Activated CD4-positive, alpha-beta T cell treated with anti-CD3 and anti-CD28 coated beads for 1 hour (primary cell): ENCODE data around the gene SCAF1.

Experiments
- DNase-seq: peaks from one replicate; pipeline ENCODE4 v3.0.0-alpha.2; 2020

Gene SCAF1

GRCh38 chr19:49686503-49687088 is 44.6 kb downstream of the SCAF1 start:
- DNase-seq: no peak

DNA sequence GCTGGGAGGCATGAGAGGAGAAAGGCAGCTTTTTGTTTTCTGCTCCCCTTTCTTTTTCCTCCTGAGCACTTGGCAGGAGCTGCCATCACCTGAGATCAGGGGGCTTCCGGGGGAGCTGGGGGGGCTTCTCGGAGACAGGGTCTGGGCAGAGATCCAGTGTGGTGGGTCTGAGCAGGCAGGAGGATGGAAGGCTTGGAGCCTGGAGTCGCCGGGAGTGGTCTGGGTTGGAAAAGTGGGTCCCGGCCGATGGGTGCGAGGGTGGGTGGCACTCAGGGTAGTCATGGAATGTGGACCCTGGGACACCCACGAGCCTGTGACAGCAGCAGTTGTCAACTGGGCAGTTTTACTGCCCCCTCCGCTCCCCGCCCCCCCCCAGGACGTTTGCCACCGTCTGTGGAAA is 45.1 kb downstream of the SCAF1 start:
- no peak for DNase-seq

DNA sequence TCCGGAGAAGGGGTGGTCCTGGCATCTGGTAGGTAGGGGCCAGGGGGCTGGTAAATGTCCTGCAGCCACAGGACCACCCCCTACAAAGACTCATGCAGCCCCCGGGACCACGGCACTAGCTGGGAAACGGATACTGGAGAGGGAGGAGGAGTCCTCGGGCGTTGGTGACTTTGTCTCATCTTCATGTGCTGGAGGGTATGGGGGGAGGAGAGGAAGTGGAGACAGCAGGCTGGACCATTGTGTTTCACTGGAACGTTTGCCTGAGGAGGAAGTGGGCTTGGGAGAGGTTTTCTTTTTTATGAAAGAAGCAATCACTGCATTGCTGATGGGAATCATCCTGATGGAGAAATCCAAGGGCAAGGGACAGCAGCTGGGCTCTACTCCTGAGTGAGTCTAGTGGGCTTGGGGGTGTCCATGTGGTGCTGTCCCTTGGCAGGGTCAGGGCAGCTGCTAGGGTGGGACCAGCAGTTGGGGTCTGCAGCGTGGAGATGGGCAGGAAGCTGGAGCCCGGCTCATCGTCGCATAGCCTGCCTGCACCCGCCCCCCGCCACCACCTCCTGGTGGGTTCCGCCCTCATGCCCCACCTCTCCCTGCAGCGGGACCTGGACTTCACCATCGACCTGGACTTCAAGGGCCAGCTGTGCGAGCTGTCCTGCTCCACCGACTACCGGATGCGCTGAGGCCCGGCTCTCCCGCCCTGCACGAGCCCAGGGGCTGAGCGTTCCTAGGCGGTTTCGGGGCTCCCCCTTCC is 45.7 kb downstream of the SCAF1 start:
- DNase-seq: no peak

DNA sequence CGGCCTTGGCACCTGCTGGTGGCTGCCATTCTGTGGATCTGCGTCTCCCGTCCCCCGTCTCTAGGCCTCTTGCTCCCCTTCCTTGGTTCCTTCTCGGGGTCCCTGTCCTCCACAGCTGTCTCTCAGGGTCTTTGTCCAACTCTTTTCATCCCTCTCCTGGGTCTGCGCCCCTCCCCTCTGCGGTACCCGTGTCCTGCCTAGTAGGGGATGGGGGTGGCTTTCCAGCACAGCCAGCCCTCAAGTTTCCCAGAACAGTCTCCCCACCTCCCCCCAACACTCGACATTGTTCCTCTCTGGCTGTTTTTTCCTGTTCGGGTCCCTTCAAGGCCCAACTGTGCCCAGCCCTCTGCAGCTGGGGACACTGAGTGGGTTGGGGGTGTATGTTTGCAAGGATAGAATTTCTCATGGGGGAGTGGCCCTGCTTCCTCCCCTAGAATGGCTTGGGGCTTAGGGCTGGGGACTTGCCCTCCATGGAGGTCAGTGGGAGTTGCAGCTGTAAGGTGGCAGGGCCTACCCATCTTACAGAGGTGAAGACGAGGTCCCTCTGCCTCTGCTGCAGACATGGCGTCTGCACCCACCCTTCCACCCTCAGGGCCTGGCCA is 46.6 kb downstream of the SCAF1 start:
- no peak for DNase-seq

GRCh38 chr19:49689133-49690078 is 47.4 kb downstream of the SCAF1 start, which contains the start of gene ADM5:
Gene ADM5 (plus strand): TSS chr19:49689594. CDS start chr19:49689838, 244 bp downstream.
- no peak for DNase-seq

- no peak for DNase-seq
These were observed 48.2 kb downstream of the SCAF1 start for GRCh38 chr19:49690079-49690655.

DNA sequence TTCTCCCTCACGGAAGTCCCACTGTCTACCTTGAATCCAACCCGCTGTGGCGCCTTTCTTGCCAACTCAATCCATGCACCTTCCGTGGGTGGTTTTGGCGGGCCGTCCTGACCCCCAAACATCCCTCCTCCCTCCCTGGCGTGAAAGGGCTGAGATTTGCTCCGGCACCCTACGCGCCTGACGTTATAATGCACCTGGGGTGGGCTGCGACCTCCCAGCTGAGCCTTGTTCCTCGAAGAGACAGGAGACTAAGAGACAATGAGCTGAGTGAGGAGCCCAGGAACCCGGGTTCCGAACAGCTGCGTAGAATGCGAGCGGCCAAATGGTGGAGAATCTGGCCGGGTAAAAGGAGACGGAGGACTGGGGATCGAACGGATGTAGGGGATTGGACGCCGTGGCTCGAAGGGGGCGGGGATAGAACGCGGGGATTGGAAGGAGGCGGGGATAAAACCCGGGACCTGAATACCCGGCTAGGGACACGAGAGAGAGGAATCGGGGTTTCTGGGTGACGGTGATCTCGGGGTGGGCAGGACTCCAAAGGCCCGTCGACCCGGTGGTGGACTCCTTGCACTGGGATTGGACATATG is 48.7 kb downstream of the SCAF1 start, which contains the start of gene CPT1C:
Gene CPT1C, plus strand, starts transcription at position 461 of the 587 bp plus-strand sequence. CDS start 1,137 bp downstream, outside the sequence.
- no peak for DNase-seq

DNA sequence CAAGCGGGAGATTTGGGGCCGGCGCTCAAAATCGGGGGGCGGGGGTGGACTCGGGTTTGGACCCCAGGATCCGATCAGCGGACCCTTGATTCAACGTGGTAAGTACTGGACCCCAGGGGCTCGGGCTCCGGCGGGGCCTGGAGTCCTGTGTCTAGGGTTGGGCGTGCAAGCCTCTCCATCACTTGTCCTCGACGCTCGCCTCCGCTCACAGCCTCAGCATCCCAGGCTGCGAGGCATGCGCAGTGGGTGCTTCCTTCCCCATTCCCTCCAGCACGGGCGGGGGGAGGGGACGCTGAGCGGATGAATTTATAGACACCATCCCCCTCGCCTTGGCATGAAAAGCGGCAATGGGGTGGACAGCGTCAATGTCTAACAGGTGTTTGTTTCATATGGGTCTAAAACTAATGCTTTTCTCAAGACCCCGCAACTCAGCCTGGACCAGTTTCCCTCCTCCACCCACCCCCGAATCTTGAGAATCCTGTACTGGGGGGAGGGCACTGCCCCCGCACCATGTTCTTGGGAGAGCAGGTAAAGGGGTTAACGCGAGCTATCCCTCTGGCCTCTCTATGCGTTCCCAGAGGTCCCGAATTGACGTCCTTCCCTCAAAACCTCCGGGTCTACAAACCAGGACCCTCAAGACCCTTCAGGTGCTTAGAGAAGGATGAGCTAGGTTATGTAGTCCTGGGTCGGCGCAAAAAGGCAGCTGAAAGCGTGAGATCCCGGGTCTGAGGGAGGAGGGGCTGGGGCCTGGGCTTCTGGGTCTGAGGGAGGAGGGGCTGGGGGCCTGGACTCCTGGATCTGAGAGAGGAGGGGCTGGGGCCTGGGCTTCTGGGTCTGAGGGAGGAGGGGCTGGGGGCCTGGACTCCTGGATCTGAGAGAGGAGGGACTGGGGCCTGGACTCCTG is 49.5 kb downstream of the SCAF1 start:
- DNase-seq: no peak

DNA sequence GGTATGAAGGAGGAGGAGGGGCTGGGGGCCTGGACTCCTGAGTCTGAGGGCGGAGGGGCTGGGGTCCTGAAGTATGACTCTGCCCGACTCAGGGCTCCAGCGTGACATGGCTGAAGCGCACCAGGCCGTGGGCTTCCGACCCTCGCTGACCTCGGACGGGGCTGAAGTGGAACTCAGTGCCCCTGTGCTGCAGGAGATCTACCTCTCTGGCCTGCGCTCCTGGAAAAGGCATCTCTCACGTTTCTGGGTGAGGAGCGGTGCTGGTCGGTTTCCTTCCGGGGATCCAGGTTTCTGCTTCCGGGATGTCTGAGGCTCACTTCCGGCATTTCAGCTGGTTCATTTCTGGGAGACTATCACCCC is 50.1 kb downstream of the SCAF1 start:
- DNase-seq: no peak

GRCh38 chr19:49696115-49696514 is 54.1 kb downstream of the SCAF1 start:
- no peak for DNase-seq

- no peak for DNase-seq
These were observed 54.9 kb downstream of the SCAF1 start for GRCh38 chr19:49696865-49697264.

DNA sequence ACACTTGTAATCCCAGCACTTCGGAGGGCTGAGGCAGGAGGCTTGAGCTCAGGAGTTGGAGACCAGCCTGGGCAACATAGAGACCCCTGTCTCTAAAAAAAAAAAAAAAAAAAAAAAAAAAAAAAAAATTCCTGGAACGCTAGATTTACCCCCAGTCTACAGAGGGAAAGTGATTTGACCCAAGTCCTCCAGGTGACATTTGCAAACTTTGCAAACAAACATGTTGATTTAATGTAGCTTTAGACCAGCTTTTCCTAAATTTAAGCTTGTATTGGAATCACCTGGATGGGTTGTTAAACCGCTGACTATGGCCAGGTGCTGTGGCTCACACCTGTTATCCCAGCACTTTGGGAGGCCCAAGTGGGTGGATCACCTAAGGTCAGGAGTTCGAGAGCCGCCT is 57.4 kb downstream of the SCAF1 start:
- no peak for DNase-seq

- DNase-seq: no peak
These were observed 58.6 kb downstream of the SCAF1 start for GRCh38 chr19:49700563-49700962.

GRCh38 chr19:49701271-49701786 is 59.3 kb downstream of the SCAF1 start:
- DNase-seq: no peak

GRCh38 chr19:49704888-49705642 is 63.1 kb downstream of the SCAF1 start:
- no peak for DNase-seq

DNA sequence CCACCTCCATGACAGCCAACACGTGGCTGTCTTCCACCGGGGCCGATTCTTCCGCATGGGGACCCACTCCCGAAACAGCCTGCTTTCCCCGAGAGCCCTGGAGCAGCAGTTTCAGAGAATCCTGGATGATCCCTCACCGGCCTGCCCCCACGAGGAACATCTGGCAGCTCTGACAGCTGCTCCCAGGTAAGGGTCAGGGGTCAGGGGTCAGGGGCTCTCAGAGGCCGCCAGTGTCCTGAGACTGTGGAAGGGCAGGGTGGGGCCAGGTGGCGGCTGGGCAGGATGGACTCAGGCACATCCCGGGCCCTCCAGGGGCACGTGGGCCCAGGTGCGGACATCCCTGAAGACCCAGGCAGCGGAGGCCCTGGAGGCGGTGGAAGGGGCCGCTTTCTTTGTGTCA is 63.9 kb downstream of the SCAF1 start:
- no peak for DNase-seq
